Measurements from ENCODE around the gene ERBB4. TPM values are rescaled to one million over a fixed set of nuclear protein-coding genes. Genes with fewer than 3 reads are reported as not detected.

The ERBB4 gene
- total and polyA plus RNA-seq, 7 donors: 0.07 to 7.5 (median 2.0) TPM

DNA sequence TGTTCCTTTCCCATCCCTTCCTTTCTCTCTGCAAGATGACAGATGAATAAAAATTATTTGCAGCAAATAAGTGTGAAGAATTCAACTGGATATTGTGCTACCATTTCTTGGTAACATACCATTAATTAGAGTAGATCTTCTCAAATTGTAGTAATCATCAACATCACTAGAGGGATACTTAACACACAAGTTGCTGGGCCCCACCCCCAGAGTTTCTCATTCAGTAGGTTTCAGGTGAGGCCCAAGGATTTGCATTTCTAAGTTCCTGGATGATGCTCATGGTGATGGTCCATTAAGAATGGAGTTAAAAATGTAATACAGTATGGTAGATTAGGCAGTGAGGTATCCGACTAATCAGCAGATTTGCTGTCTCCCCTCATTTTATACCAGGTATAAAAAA, 594.0 kb downstream of the ERBB4 start:
- Histone ChIP-seq H3K9me3 (no peaks in the 10 kb centered on the region), H3K36me3 (ENCODE audit: insufficient read depth in 1 of 2, low read depth in 1 of 2) (no peaks in the 10 kb centered on the region), H3K4me1 (peaks cover 13% of the 10 kb centered on the region), H3K27me3 (ENCODE audit: insufficient read depth in 3 of 3, low read length in 2 of 3) (no peaks in the 10 kb centered on the region), H3K27ac (no peak overlapping the region), H3K4me3 (no peak overlapping the region)
- TF ChIP-seq, protein P1, sequence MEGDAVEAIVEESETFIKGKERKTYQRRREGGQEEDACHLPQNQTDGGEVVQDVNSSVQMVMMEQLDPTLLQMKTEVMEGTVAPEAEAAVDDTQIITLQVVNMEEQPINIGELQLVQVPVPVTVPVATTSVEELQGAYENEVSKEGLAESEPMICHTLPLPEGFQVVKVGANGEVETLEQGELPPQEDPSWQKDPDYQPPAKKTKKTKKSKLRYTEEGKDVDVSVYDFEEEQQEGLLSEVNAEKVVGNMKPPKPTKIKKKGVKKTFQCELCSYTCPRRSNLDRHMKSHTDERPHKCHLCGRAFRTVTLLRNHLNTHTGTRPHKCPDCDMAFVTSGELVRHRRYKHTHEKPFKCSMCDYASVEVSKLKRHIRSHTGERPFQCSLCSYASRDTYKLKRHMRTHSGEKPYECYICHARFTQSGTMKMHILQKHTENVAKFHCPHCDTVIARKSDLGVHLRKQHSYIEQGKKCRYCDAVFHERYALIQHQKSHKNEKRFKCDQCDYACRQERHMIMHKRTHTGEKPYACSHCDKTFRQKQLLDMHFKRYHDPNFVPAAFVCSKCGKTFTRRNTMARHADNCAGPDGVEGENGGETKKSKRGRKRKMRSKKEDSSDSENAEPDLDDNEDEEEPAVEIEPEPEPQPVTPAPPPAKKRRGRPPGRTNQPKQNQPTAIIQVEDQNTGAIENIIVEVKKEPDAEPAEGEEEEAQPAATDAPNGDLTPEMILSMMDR (IDR thresholded peaks at IDR 0.05): no peak
- DNase-seq (no peak), ATAC-seq (no peak)
- intact Hi-C loops (cut with DNase I): no loop called here
- WGBS, 3 donors: 85 to 97% (median 95%) methylated on average over 1 of the region's 1 CpG

DNA sequence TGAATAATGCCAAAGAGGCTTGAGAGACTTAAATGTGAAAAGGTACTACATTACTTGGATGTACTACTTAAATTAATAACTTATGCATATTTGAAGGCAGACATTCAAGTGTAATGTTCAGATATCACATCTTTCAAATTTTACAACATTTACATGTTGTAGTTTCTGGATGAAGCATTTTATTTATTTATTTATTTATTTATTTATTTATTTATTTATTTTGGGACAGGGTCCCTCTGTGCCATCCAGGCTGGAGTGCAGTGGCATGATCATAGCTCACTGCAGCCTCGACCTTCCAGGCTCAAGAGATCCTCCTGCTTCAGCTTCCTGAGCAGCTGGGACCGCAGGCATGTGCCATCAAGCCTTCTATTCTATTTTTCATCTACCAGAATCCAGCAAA, 596.4 kb downstream of the ERBB4 start:
- intact Hi-C loops (cut with DNase I): no loop called here
- H3K36me3 ChIP-seq (ENCODE audit: insufficient read depth in 1 of 2, low read depth in 1 of 2): no peaks in the 10 kb centered on the region
- 65 to 79% (median 72%) methylated on average over 2 of the region's 2 CpGs for WGBS, 3 donors
- no peak for ATAC-seq
- peak overlapping the region; percentile 68 for H3K27ac ChIP-seq
- TF ChIP-seq, protein P1 (IDR thresholded peaks at IDR 0.05): no peak
- DNase-seq: no peak
- peaks cover 13% of the 10 kb centered on the region for H3K4me1 ChIP-seq
- H3K27me3 ChIP-seq (ENCODE audit: insufficient read depth in 3 of 3, low read length in 2 of 3): no peaks in the 10 kb centered on the region
- H3K9me3 ChIP-seq: no peaks in the 10 kb centered on the region
- H3K4me3 ChIP-seq: no peak overlapping the region

DNA sequence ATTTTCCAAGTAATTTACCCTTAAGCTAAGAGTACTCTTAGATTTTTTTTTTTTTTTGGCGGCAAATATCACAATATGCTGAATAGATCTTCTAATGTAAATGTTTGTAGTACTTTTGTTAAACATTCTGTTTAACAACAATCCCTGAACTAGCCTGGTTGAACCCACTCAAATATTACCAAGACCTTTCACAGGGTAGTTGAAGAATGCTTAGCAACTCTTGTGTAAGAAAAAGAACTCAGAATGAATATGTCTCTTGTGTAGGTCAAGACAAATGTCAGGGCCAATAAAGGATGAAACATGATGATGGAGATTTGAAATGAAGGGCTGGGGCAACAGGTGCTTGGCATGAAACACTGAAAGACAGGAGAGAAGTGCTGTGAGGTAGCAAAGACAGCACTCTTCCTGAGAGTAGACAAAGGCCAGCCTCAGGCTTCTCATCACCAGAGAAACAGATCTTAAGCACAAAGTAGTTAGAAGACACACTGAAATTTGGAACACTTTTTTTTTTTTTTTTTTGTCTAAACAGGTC, 597.3 kb downstream of the ERBB4 start:
- Histone ChIP-seq H3K36me3 (ENCODE audit: insufficient read depth in 1 of 2, low read depth in 1 of 2) (no peaks in the 10 kb centered on the region), H3K27ac (peak overlapping the region; percentile 68), H3K9me3 (no peaks in the 10 kb centered on the region), H3K4me1 (peaks cover 13% of the 10 kb centered on the region), H3K4me3 (no peak overlapping the region), H3K27me3 (ENCODE audit: insufficient read depth in 3 of 3, low read length in 2 of 3) (no peaks in the 10 kb centered on the region)
- no peak for DNase-seq
- peak; percentile 64 to 93 (median 86) for ATAC-seq
- TF ChIP-seq, protein P1 (IDR thresholded peaks at IDR 0.05): no peak
- intact Hi-C loops (cut with DNase I): no loop called here
- 74 to 84% (median 83%) methylated on average over 1 of the region's 1 CpG for WGBS, 3 donors

DNA sequence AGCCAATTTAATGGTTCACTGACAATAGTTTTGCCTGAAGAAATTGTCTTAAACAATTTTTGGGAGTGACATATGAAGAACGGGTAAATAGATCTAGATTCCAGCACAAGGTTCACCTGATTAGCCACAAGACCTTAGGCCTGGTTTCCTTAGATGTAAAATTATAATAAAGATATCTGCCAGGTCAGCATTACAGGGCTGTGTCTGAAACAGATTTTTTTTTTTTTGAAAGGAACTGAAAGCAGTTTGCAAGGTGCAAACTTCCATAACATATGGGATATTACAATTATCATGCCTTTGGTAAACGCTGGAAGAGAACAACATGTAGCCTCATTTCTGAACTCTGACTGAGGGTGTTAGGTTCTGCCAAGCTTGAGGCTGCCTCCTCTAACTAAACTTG, 599.4 kb downstream of the ERBB4 start:
- intact Hi-C loops (cut with DNase I): no loop called here
- TF ChIP-seq, protein P1 (IDR thresholded peaks at IDR 0.05): no peak
- peaks cover 13% of the 10 kb centered on the region for H3K4me1 ChIP-seq
- no peaks in the 10 kb centered on the region for H3K9me3 ChIP-seq
- no peak for DNase-seq
- 79 to 95% (median 85%) methylated on average over 2 of the region's 2 CpGs for WGBS, 3 donors
- ATAC-seq: no peak
- H3K27ac ChIP-seq: no peak overlapping the region
- no peaks in the 10 kb centered on the region for H3K27me3 ChIP-seq (ENCODE audit: insufficient read depth in 3 of 3, low read length in 2 of 3)
- no peaks in the 10 kb centered on the region for H3K36me3 ChIP-seq (ENCODE audit: insufficient read depth in 1 of 2, low read depth in 1 of 2)
- H3K4me3 ChIP-seq: no peak overlapping the region

DNA sequence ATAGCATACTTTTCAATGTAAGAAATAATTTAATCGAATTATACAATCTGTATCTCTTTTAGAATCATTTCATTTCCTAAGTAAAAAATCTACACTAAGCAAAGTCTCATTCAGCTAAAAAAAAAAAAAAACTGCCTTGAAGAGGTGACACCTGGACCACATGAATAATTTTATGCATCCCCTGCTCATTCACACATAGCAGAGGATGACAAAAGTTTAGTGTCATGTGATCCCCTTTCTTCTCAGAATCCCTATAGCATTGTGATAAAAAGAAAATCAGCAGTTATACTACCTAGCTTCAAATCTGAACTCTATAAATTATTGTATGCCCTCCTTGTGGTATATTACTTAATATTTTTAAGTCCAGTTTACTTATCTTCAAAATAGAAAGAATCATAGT, 603.8 kb downstream of the ERBB4 start:
- ATAC-seq: no peak
- Histone ChIP-seq H3K4me3 (no peak overlapping the region), H3K9me3 (no peaks in the 10 kb centered on the region), H3K36me3 (ENCODE audit: insufficient read depth in 1 of 2, low read depth in 1 of 2) (no peaks in the 10 kb centered on the region), H3K4me1 (peaks cover 14% of the 10 kb centered on the region), H3K27ac (no peak overlapping the region), H3K27me3 (ENCODE audit: insufficient read depth in 3 of 3, low read length in 2 of 3) (no peaks in the 10 kb centered on the region)
- DNase-seq: no peak
- WGBS, 3 donors: 89 to 92% (median 90%) methylated on average over 1 of the region's 1 CpG
- TF ChIP-seq, protein P1 (IDR thresholded peaks at IDR 0.05): no peak
- intact Hi-C loops (cut with DNase I): no loop called here
